Measurements from ENCODE around the gene PAGR1.
"Not testable (repeated sequence)": the region's sequence is repeated elsewhere in the genome, so short reads cannot be mapped to it uniquely, and the experiment has no call there.

Gene PAGR1

GRCh38 chr16:29864205-29864604, 48.3 kb downstream of the PAGR1 start:
- in situ Hi-C loops (cut with HindIII; ENCODE audit: low sequenced_read_pairs): no loop called here
- no peak overlapping the region for H3K4me3 ChIP-seq (ENCODE audit: low read depth, low read length)
- TF ChIP-seq CTCF (IDR thresholded peaks at IDR 0.05; ENCODE audit: low read depth, low read length): no peak
- DNase-seq (ENCODE audit: low read depth, low spot score): no peak

DNA sequence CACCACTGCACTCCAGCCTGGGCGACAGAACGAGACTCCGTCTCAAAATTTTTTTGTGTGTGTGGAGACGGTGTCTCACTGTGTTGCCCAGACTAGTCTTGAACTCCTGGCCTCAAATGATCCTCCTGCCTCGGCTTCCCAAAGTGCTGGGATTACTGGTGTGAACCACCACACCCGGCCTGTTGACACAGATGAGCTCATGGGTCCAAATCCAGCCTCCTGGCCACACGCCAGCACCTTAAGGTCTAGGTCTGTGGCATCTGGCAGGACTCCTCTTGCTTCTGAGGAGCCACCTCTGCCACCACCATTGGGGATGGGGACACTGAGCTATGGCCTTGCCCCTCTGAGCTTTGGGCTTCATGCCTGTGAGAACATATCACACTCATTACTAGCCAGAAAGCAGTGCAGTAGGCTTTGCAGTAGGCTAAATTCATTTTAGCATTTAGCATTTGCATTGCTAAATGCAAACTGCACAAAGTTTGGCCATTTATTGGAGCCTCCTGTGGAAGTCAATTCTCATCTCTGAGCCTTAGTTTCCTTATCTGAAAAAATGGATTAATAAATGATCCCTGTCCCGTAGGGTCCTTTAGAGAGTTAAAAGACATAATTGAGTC, 52.6 kb downstream of the PAGR1 start:
- TF ChIP-seq CTCF (IDR thresholded peaks at IDR 0.05; ENCODE audit: low read depth, low read length): no peak
- no peak for DNase-seq (ENCODE audit: low read depth, low spot score)
- in situ Hi-C loops (cut with HindIII; ENCODE audit: low sequenced_read_pairs): no loop called here
- no peak overlapping the region for H3K4me3 ChIP-seq (ENCODE audit: low read depth, low read length)

DNA sequence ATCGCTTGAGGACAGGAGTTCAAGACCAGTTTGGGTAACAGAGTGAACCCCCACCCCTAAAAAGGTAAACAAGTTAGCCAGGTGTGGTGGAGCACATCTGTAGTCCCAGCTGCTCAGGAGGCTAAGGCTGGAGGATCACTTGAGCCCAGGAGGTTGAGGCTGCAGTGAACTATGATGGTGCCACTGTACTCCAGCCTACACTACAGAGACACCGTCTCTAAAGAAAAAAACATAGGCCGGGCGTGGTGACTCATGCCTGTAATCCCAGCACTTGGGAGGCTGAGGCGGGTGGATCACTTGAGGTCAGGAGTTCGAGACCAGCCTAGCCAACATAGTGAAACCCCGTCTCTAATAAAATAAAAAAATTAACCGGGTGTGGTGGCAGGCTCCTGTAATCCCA, 53.1 kb downstream of the PAGR1 start:
- in situ Hi-C loops (cut with HindIII; ENCODE audit: low sequenced_read_pairs); H3K4me3 ChIP-seq (ENCODE audit: low read depth, low read length); DNase-seq (ENCODE audit: low read depth, low spot score): not testable (repeated sequence)
